GM18508 (cell line): Measurements from ENCODE around the gene FCN3.

Experiments used
- ATAC-seq: cut with Tn5 transposase; IDR thresholded peaks from one replicate; pipeline ENCODE4 v1.9.1; 2021; ENCODE audit warnings: moderate number of reproducible peaks; ENCODE audit not compliant: insufficient read depth, unreplicated experiment

Gene FCN3

GRCh38 chr1:27345272-27345671 lies 29.4 kb downstream of the FCN3 start:
- no peak for ATAC-seq

GRCh38 chr1:27343639-27344025 lies 31.0 kb downstream of the FCN3 start:
- no peak for ATAC-seq

GRCh38 chr1:27342778-27343638 lies 31.6 kb downstream of the FCN3 start:
- no peak for ATAC-seq

- ATAC-seq: no peak
Observed at GRCh38 chr1:27342391-27342777, 32.2 kb downstream of the FCN3 start.

GRCh38 chr1:27341525-27342252 lies 32.9 kb downstream of the FCN3 start, which contains the start of gene SYTL1:
SYTL1 (plus strand) TSS chr1:27342022; CDS start chr1:27345335, 3,313 bp downstream.
- no peak for ATAC-seq

GRCh38 chr1:27339213-27339612 lies 35.4 kb downstream of the FCN3 start:
- ATAC-seq: no peak

GRCh38 chr1:27338751-27339150 lies 35.9 kb downstream of the FCN3 start:
- ATAC-seq: no peak

GRCh38 chr1:27336756-27337155 lies 37.9 kb downstream of the FCN3 start:
- no peak for ATAC-seq

GRCh38 chr1:27335506-27336422 lies 38.9 kb downstream of the FCN3 start:
- no peak for ATAC-seq

- ATAC-seq: no peak
Observed at GRCh38 chr1:27333717-27334279, 40.8 kb downstream of the FCN3 start.

GRCh38 chr1:27332536-27333281 lies 41.9 kb downstream of the FCN3 start:
- ATAC-seq: no peak

GRCh38 chr1:27331922-27332321 lies 42.7 kb downstream of the FCN3 start:
- no peak for ATAC-seq

- no peak for ATAC-seq
Observed at GRCh38 chr1:27331426-27331825, 43.2 kb downstream of the FCN3 start.

- no peak for ATAC-seq
Observed at GRCh38 chr1:27330786-27331185, 43.8 kb downstream of the FCN3 start.

- ATAC-seq: no peak
Observed at GRCh38 chr1:27327964-27328363, 46.7 kb downstream of the FCN3 start.

- no peak for ATAC-seq
Observed at GRCh38 chr1:27325286-27325685, 49.3 kb downstream of the FCN3 start.

- no peak for ATAC-seq
Observed at GRCh38 chr1:27322569-27323240, 51.9 kb downstream of the FCN3 start.

GRCh38 chr1:27321813-27322568 lies 52.6 kb downstream of the FCN3 start, which contains the start of gene TMEM222:
TMEM222 (plus strand) TSS chr1:27322163; CDS start chr1:27322198, 35 bp downstream.
- peak; percentile 49 for ATAC-seq
